ENCODE measurements around the gene EFNA3.

DNA sequence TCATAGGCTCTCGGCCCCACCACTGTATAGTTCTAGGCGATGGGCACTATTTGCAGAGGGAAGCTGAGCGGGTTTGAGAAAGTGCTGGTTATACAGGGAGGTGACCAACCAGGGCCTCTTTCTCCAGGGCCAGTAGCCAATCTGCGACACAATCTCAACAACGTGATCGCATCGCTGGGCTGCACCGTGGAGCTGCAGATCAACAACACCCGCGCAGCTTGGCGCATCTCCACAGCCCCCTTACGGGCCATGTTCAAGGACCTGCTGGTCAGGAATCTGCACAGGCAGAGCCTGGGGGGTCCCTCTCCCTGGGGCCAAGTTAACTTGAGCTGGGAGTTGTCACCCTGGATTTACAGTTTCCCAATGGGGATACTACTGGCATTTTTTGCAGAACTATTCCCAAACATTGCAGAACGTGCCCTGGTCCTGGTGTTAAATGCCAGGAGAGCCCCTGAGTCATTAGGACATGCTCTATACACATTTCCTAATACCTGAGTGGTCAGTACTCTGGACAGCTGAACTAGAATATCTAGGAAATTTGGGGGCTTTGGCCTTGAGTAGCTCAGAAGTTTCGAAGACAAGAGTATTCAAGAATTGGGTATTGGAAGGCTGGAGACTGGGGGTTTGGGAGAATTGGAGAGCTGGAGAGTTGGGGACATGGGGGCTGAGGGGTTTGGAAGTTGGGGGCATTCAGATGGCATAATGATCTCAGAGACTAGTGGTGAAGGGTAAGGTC lies 38.1 kb upstream of the EFNA3 start:
- TF ChIP-seq CTCF (IDR thresholded peaks at IDR 0.05; ENCODE audit: extremely low read depth in 1 of 2, insufficient read depth in 1 of 2, low read depth in 1 of 2, low read length in 2 of 2): no peak
- TF ChIP-seq POLR2A (IDR thresholded peaks at IDR 0.05; ENCODE audit: low read depth, low read length): no peak
- no peak for TF ChIP-seq POLR2AphosphoS5 (IDR thresholded peaks at IDR 0.05; ENCODE audit: insufficient read depth, low read depth, low read length)
- TF ChIP-seq EZH2 (IDR thresholded peaks at IDR 0.05; ENCODE audit: borderline replicate concordance, low read depth, low read length, severe bottlenecking): no peak
- no peak for TF ChIP-seq MYC (IDR thresholded peaks at IDR 0.05; ENCODE audit: low read depth, low read length)
- no peak for TF ChIP-seq JUN (IDR thresholded peaks at IDR 0.05; ENCODE audit: borderline replicate concordance, insufficient read depth, insufficient read length, low read depth)
- TF ChIP-seq, protein P1, sequence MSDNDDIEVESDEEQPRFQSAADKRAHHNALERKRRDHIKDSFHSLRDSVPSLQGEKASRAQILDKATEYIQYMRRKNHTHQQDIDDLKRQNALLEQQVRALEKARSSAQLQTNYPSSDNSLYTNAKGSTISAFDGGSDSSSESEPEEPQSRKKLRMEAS (IDR thresholded peaks at IDR 0.05; ENCODE audit: insufficient read depth, insufficient read length): no peak
- TF ChIP-seq FOS (IDR thresholded peaks at IDR 0.05; ENCODE audit: borderline replicate concordance, insufficient read depth, low read length): no peak
- TF ChIP-seq GATA2 (IDR thresholded peaks at IDR 0.05; ENCODE audit: insufficient read depth, insufficient read length, low read depth, low read length): no peak

Measured in endothelial cell of umbilical vein (primary cell).